Effector memory CD4-positive, alpha-beta T cell (primary cell): ENCODE results near the gene APH1B.

Source experiments
- DNase-seq, 3 donors: peaks; one replicate each; pipeline ENCODE4 v3.0.0-alpha.2; 2020
- H3K27ac ChIP-seq: 2 replicates; pipeline ENCODE4 v1.7.0; 2013; ENCODE audit warnings: mild to moderate bottlenecking, low read length, moderate library complexity; ENCODE audit not compliant: insufficient read depth, poor library complexity, severe bottlenecking
- H3K27me3 ChIP-seq: replicated peaks from 2 replicates; pipeline ENCODE4 v1.7.0; 2013; ENCODE audit warnings: mild to moderate bottlenecking, low read length; ENCODE audit not compliant: insufficient read depth, control insufficient read depth, poor library complexity, severe bottlenecking
- H3K36me3 ChIP-seq: 2 replicates; pipeline ENCODE4 v1.7.0; 2013; ENCODE audit warnings: mild to moderate bottlenecking, low read length, moderate library complexity; ENCODE audit not compliant: control insufficient read depth, insufficient read depth
- H3K4me1 ChIP-seq: 2 replicates; pipeline ENCODE4 v1.7.0; 2013; ENCODE audit warnings: low read length, mild to moderate bottlenecking; ENCODE audit not compliant: control insufficient read depth, insufficient read depth, poor library complexity, severe bottlenecking
- H3K4me3 ChIP-seq: 2 replicates; pipeline ENCODE4 v1.7.0; 2013; ENCODE audit warnings: low read length, low read depth, mild to moderate bottlenecking; ENCODE audit not compliant: insufficient read depth, poor library complexity, severe bottlenecking
- H3K9me3 ChIP-seq: 2 replicates; pipeline ENCODE4 v1.7.0; 2013; ENCODE audit warnings: mild to moderate bottlenecking, low read length, moderate library complexity; ENCODE audit not compliant: control insufficient read depth

Gene APH1B

DNA sequence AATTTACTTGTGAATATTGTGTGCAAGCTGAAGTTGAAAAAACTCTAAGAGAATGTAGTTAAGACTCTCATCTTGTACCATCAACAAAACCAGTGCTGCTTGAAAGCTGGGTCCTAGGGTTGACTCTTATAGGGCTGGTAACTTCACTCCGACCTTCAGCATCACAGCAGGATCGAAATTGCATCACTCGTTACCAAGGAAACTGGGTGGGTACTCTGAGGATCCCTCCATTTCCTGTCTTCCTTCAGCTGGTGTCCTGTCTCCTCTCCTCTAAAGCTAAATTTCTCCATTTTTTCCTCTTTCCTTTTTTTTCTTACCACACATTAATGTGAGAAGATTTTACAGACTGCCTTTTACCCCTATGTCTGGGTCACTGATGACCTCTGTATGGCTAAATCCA is 3.0 kb upstream of the APH1B start:
- peaks cover 11% of the 10 kb centered on the region for H3K4me1 ChIP-seq
- H3K4me3 ChIP-seq, result no peak overlapping the region
- no peaks in the 10 kb centered on the region for H3K27me3 ChIP-seq
- no peaks in the 10 kb centered on the region for H3K36me3 ChIP-seq
- no peak for DNase-seq
- H3K9me3 ChIP-seq, result no peaks in the 10 kb centered on the region
- no peak overlapping the region for H3K27ac ChIP-seq

DNA sequence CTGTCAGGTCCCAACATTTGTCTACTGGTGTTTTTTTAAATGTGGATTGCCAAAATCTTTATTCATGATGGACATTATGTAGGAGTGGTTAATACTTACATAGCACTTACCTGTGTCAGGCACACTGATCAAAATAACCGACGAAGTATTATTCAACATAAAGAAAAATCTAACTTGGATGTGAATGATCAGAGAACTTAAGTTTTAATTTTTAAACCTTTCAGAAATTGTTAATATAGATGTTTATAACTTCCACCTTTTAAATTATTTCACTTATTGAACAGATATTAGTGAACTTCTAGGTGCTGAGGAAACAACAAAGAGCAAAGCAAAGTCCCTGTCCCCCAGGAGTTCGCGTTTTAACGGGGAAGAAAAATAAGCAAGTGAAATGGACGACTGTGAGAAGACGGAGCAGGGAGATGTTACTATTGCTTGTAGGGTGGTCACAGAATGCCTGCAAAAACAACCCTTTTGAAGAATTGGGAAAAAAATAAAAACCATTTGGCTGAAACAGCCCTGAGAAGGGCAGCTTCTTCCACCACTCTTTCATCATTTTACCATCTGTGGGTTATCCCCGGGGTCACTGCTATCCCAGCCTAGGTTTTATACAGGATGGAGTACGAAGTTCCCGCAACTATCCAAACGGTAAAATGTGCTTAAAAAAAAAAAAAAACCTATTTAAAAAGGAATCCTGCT is 915 bp upstream of the APH1B start:
- no peaks in the 10 kb centered on the region for H3K36me3 ChIP-seq
- H3K4me3 ChIP-seq, result peak overlapping the region; percentile 59
- no peaks in the 10 kb centered on the region for H3K27me3 ChIP-seq
- peaks cover 11% of the 10 kb centered on the region for H3K4me1 ChIP-seq
- no peak for DNase-seq
- no peaks in the 10 kb centered on the region for H3K9me3 ChIP-seq
- peak overlapping the region; percentile 64 for H3K27ac ChIP-seq

DNA sequence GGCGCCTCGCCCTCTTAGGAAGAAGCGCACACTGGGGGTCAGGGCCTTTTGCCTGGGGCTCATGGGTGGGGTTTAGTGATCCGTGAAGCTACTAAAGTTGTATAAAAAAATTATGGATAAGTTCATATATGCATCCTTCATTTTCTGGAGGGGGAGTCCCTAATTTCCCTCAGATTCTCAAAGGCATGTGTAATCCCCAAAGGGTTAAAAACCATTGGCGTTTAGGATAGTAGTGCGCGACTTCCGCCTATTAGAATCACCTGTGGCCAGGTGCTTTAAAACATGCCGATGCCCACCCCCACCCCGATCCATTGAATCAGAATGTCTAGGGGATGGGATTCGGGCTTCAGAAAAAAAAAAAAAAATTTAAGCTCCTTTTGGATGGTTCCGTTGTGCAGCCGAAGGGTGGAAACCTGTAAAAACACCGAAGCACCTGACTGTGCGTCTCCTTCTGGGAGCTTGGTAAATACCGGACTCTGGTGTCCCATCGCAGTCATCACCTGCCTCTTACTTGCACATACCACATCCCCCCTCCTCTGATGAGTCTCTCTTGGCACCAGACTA is 570 bp downstream of the APH1B start:
- H3K4me1 ChIP-seq, result peaks cover 11% of the 10 kb centered on the region
- no peaks in the 10 kb centered on the region for H3K27me3 ChIP-seq
- DNase-seq, result no peak
- no peaks in the 10 kb centered on the region for H3K36me3 ChIP-seq
- H3K27ac ChIP-seq, result peak overlapping the region; percentile 74
- H3K4me3 ChIP-seq, result peak overlapping the region; percentile 96
- H3K9me3 ChIP-seq, result no peaks in the 10 kb centered on the region

DNA sequence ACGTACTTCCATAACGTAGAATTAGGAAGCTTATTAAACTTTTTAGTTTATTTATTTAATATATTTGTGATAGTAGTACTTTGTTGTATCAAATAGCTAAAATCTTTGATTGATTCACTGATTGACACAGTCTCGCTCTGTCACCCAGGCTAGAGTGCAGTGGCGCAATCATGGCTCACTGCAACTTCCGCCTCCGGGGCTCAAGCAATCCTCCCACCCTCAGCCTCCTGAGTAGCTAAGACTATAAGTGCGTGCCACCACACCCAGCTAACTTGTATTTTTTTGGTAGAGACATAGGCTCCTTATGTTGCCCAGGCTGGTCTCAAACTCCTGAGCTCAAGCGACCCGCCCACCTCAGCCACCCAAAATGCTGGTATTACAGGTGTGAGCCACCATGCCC is 5.7 kb downstream of the APH1B start:
- Histone ChIP-seq H3K36me3 (peaks cover 3% of the 10 kb centered on the region), H3K27me3 (no peaks in the 10 kb centered on the region), H3K9me3 (no peaks in the 10 kb centered on the region), H3K4me1 (peaks cover 2% of the 10 kb centered on the region), H3K27ac (no peak overlapping the region), H3K4me3 (no peak overlapping the region)
- DNase-seq, result no peak

DNA sequence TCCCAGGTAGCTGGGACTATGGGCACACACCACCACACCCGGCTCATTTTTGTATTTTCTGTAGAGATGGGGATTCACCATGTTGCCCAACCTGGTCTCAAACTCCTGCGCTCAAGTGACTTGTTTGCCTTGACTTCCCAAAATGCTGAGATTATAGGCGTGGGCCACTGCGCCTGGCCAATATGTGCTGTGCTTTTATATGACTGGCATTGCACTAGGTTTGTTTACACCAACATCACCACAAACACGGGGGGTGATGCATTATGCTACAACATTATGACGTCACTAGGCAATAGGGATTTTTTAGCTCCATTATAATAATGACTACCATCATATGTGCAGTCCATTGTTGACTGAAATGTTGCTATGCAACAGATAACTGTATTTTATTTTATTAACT is 6.9 kb downstream of the APH1B start:
- Histone ChIP-seq H3K27ac (no peak overlapping the region), H3K36me3 (peaks cover 3% of the 10 kb centered on the region), H3K27me3 (no peaks in the 10 kb centered on the region), H3K4me1 (peaks cover 3% of the 10 kb centered on the region), H3K9me3 (no peaks in the 10 kb centered on the region), H3K4me3 (no peak overlapping the region)
- DNase-seq, result no peak

DNA sequence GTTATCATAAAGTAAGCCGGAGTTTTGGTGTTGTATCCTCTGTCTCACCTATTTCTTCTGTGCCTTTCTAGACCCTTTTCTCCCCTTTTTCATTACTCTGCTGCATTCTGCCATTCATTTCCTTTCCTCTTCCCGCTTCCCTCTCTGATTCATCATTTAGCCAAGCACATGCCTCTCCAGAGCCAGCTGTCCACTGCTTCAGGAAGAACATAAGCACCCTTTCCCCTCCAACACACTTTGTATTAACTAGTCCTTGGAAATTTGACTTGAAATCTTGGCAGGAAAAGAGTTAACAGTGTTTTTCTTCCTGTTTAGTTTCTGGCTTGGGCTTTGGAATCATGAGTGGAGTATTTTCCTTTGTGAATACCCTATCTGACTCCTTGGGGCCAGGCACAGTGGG is 9.7 kb downstream of the APH1B start:
- Histone ChIP-seq H3K9me3 (no peaks in the 10 kb centered on the region), H3K27ac (no peak overlapping the region), H3K4me1 (peaks cover 3% of the 10 kb centered on the region), H3K36me3 (peaks cover 3% of the 10 kb centered on the region), H3K4me3 (no peak overlapping the region), H3K27me3 (no peaks in the 10 kb centered on the region)
- no peak for DNase-seq

DNA sequence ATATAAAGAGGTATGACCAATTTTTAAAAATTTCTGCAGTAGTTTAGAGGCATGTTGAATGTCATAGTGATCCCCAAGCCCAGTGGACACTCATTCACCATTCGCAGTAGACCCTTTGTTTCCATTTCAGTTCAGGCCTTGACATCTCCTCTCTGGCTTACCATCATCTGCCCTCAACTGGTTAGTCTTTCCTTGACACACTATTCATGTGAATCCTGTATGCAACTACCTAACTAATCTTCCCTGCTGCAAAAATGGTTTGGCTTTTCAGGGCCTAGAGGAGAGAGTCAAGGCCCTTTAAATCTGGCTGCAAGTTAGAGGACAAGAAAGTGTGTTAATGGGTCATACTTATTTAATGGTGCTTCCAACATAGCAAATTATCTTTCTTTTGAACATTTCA is 10.9 kb downstream of the APH1B start:
- no peaks in the 10 kb centered on the region for H3K27me3 ChIP-seq
- peaks cover 3% of the 10 kb centered on the region for H3K4me1 ChIP-seq
- H3K9me3 ChIP-seq, result no peaks in the 10 kb centered on the region
- H3K36me3 ChIP-seq, result peaks cover 3% of the 10 kb centered on the region
- no peak overlapping the region for H3K27ac ChIP-seq
- no peak overlapping the region for H3K4me3 ChIP-seq
- DNase-seq, result no peak

DNA sequence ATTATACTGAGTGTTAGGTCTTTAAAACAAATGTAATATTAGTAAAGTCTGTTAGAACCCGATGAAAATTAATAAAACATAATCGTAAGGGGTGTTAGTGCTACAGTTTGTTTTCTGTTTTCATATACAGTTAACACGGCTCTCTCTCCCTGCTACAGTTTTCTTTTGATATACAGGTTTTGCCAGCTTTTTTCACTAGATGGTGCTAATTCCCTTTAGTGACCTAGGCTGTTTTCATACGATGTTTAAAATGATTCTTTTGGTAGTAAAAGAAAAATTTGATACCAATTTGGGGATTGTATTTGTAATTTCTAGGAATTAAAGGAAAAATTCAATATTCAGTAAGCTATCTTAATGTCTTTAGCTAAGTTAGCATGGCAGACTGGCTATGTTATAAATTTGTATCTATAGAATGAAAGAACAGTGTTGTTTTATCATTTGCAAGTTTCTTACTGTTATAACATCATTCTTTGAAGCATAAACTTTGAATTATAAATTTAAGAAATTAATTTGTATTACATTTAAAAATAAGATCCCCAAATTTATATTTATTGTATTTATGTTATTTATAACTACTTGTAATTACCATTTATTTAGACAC is 11.5 kb downstream of the APH1B start:
- no peak overlapping the region for H3K27ac ChIP-seq
- H3K4me3 ChIP-seq, result no peak overlapping the region
- no peaks in the 10 kb centered on the region for H3K9me3 ChIP-seq
- DNase-seq, result no peak
- peaks cover 3% of the 10 kb centered on the region for H3K4me1 ChIP-seq
- H3K36me3 ChIP-seq, result no peaks in the 10 kb centered on the region
- H3K27me3 ChIP-seq, result no peaks in the 10 kb centered on the region

DNA sequence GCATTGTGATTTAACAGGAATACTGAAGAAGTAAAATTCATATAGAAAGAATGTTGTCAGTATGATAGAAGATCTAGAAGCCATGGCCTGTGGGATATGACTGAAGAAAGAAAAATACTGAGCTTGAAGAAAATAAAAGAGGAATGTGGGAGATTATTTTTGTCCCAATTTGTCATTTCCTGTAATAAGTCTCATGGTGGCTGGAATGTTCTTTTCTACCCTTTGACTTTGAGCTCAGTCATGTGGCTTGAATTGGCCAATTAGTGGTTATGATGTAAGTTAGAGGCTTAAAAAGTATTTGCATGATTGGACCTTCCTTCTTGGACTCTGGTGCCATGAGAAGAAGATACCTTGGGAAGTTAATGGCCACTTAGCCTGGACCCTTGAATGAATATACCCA is 14.1 kb downstream of the APH1B start:
- Histone ChIP-seq H3K4me3 (no peak overlapping the region), H3K4me1 (peaks cover 3% of the 10 kb centered on the region), H3K27ac (no peak overlapping the region), H3K27me3 (no peaks in the 10 kb centered on the region), H3K36me3 (no peaks in the 10 kb centered on the region), H3K9me3 (no peaks in the 10 kb centered on the region)
- DNase-seq, result no peak

DNA sequence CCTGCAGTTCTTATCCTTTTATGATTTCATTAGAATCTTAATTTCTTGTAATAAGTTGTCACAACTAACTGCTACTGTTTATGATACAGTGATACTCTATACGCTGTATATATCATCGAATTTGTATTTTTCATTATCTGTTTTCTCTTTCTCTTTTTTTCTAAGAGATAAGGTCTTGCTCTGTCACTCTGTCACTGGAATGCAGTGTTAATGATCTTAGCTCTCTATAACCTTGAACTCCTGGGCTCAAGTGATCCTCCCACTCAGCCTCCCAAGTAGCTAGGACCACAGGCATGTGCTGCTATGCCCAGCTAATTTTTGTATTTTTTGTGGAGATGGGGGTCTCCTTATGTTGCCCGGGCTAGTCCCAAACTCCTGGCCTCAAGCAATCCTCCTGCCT is 14.8 kb downstream of the APH1B start:
- Histone ChIP-seq H3K36me3 (no peaks in the 10 kb centered on the region), H3K4me1 (peaks cover 3% of the 10 kb centered on the region), H3K4me3 (no peak overlapping the region), H3K27ac (no peak overlapping the region), H3K27me3 (no peaks in the 10 kb centered on the region), H3K9me3 (no peaks in the 10 kb centered on the region)
- no peak for DNase-seq
